ENCODE measurements around the gene CCDC197. TPM values are rescaled to one million over a fixed set of nuclear protein-coding genes. Genes with fewer than 3 reads are reported as not detected.
A peak's percentile ranks its signal among the peaks of the same experiment; 100 is the strongest.

The CCDC197 gene
- total RNA-seq, 1 donor from 2014 or later, result not detected

DNA sequence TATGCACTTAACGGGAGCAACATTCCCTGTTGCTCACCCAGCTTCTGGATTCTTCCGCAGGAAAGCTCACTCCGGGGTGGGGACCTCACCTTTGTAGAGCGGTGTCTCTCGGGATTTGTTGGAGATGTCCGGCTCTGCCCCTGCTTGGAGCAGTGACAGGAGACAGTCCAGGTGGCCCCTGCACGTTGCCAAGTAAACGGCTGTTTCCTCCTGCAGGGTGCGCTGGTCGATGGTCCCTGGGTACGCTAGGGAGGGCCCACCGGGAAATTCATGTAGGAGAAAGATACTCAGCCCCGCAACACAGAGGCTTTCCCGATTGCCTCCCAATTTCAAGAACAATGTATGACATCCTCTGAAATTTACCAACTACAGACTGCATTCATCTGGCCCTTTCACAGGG, 43.8 kb upstream of the CCDC197 start:
- peaks cover 15% of the 10 kb centered on the region for H3K27me3 Mint-ChIP-seq
- H3K4me3 Mint-ChIP-seq (ENCODE audit: low read depth), result no peak overlapping the region
- no peaks in the 10 kb centered on the region for H3K9me3 Mint-ChIP-seq (ENCODE audit: low read depth)
- TF ChIP-seq, protein P1, sequence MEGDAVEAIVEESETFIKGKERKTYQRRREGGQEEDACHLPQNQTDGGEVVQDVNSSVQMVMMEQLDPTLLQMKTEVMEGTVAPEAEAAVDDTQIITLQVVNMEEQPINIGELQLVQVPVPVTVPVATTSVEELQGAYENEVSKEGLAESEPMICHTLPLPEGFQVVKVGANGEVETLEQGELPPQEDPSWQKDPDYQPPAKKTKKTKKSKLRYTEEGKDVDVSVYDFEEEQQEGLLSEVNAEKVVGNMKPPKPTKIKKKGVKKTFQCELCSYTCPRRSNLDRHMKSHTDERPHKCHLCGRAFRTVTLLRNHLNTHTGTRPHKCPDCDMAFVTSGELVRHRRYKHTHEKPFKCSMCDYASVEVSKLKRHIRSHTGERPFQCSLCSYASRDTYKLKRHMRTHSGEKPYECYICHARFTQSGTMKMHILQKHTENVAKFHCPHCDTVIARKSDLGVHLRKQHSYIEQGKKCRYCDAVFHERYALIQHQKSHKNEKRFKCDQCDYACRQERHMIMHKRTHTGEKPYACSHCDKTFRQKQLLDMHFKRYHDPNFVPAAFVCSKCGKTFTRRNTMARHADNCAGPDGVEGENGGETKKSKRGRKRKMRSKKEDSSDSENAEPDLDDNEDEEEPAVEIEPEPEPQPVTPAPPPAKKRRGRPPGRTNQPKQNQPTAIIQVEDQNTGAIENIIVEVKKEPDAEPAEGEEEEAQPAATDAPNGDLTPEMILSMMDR (IDR thresholded peaks at IDR 0.05; ENCODE audit: unreplicated experiment), result peak; percentile 18
- H3K4me1 Mint-ChIP-seq (ENCODE audit: low read depth), result no peaks in the 10 kb centered on the region
- DNase-seq (ENCODE audit: low spot score, unreplicated experiment), result no peak
- H3K27ac Mint-ChIP-seq, result no peak overlapping the region
- H3K36me3 Mint-ChIP-seq (ENCODE audit: insufficient read depth), result no peaks in the 10 kb centered on the region

DNA sequence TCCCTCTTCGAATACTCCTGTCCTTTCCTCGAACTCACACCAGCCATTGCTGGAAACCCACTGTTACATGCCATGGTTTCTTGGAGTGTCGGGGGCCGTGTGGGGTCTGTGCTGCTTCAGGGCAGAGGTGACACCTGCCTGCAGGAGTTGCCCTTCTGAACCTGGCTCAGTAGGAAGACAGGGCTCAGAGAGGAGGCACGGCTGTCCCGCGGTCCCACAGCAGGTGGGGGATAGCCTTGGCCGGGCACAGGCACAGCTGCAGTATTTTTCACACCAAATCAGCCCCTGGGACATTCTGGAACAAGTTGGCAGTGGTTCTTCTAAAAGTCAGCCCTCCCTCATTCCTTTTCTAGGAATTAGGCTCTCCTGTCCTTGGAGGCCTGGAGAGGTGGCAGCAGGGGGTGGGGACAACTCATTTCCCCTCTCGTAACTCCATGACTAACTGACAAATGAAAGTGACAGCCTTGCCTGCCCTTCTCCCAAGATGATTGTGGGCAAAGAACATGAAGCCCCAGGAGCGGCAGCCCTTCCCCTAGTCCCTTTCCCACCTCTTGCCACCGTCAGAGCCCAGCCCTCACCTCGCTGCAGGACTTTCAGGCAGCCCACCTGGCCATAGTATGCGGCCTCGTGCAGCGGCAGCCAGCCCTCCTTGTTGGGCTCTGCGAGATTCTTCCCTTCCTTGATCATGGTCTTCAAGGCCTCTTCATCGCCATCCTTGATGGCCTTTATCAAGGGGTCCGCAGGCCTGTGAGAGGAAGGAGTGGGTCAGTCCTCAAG, 43.2 kb upstream of the CCDC197 start:
- no peak for DNase-seq (ENCODE audit: low spot score, unreplicated experiment)
- no peaks in the 10 kb centered on the region for H3K9me3 Mint-ChIP-seq (ENCODE audit: low read depth)

DNA sequence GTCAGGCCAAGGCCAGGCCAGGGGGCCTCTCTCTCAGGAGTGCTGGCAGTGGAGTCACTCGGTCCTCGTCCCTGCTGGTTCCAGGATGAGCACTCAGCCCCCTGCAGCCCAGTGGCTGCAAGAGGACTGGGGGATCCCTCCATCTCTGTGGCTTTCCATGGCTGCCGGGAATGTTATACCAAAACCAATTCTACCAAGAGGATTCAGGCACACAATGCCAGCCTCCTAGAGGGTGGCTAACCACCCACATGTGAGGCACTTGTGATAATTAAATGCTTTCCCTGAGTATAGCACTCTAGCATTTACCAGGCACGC, 42.6 kb upstream of the CCDC197 start:
- DNase-seq (ENCODE audit: low spot score, unreplicated experiment), result no peak
- Mint-ChIP-seq H3K27me3 (peaks cover 15% of the 10 kb centered on the region), H3K4me1 (ENCODE audit: low read depth) (peaks cover 4% of the 10 kb centered on the region), H3K4me3 (ENCODE audit: low read depth) (no peak overlapping the region), H3K27ac (no peak overlapping the region), H3K9me3 (ENCODE audit: low read depth) (no peaks in the 10 kb centered on the region), H3K36me3 (ENCODE audit: insufficient read depth) (no peaks in the 10 kb centered on the region)
- TF ChIP-seq, protein P1 (IDR thresholded peaks at IDR 0.05; ENCODE audit: unreplicated experiment), result no peak

More for the DNA sequence above, 43.2 kb upstream of the CCDC197 start:
- Mint-ChIP-seq H3K27me3 (peaks cover 15% of the 10 kb centered on the region), H3K36me3 (ENCODE audit: insufficient read depth) (no peaks in the 10 kb centered on the region), H3K4me3 (ENCODE audit: low read depth) (no peak overlapping the region), H3K27ac (no peak overlapping the region), H3K4me1 (ENCODE audit: low read depth) (no peaks in the 10 kb centered on the region)
- TF ChIP-seq, protein P1 (IDR thresholded peaks at IDR 0.05; ENCODE audit: unreplicated experiment), result no peak

DNA sequence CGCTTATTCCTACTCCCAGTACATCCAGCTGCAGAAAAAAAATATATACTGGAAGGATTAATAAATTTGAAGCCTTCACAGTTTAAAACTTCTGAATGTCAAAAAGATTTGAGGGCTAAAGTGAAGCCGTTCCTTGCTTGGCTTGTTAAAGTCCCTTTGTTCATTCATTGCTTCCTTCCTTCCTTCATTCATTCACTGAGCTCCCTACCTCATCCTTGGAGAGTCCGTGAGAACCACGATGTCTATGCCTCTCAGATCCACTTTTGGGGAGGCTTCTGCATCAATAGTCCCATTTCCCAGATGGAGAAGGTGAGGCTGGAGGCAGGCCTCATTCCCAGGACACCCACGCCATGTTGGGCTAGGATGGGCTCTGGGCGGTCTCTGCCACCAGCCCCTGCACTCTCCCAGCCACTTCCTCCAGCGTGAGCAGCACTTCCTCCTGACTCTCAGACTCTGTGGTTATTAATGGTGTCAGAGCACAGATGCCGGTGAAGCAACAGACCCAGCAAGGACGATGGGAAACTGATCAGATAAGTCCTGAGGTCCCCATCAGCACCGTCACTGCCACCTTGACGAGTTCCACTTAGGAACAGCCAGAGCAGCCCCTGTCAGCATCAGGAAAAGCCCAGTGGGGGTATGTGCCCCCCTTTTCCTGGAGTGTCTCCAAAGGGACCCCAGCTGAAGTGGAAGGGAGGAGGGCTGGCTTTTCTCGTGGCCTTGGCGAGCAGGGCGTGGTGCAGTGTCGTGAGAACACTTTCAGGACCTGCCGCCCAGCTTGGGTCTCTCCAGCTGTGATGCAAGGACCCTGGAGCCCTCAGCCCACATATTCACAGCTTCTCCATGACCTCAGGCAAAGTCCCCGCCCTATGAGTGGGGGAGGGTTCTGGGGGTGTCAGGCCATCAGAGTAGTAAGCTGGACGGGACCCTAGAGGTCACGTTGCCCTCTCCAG, 41.9 kb upstream of the CCDC197 start:
- Mint-ChIP-seq H3K4me3 (ENCODE audit: low read depth) (no peak overlapping the region), H3K36me3 (ENCODE audit: insufficient read depth) (no peaks in the 10 kb centered on the region), H3K4me1 (ENCODE audit: low read depth) (peaks cover 6% of the 10 kb centered on the region), H3K27ac (no peak overlapping the region), H3K27me3 (peaks cover 15% of the 10 kb centered on the region), H3K9me3 (ENCODE audit: low read depth) (no peaks in the 10 kb centered on the region)
- no peak for DNase-seq (ENCODE audit: low spot score, unreplicated experiment)
- TF ChIP-seq, protein P1 (IDR thresholded peaks at IDR 0.05; ENCODE audit: unreplicated experiment), result no peak

DNA sequence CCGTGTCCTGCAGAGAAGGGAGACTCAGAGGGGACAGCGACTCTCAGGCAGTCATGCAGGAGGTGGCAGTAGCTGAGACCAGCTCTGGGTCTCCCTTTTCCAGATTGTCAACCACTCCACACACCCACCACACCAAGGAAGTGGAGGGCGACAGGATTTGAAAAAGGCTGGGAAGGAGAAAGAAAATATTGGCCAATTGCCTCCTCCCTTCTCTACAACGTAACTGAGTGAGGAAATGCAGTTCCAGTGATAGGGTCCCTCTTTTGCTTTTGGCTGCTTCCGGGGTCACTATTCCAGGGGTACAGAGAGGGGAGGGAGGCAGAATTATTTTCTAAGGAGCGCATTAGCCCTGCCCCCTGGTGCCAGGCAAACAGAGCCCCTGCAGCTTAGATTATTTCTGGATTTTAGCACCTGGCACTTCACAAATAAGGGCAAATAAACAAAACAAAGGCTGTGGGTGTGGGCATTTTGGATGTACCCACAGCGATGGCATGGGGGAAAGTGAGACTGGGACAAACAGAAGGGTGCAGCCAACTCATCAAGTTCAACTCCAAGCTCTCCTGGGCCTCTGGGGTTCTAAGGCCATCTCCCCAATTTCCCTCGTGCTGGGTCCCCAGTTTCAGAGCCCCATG, 41.1 kb upstream of the CCDC197 start:
- peaks cover 15% of the 10 kb centered on the region for H3K27me3 Mint-ChIP-seq
- H3K4me1 Mint-ChIP-seq (ENCODE audit: low read depth), result peaks cover 6% of the 10 kb centered on the region
- no peaks in the 10 kb centered on the region for H3K9me3 Mint-ChIP-seq (ENCODE audit: low read depth)
- DNase-seq (ENCODE audit: low spot score, unreplicated experiment), result no peak
- H3K27ac Mint-ChIP-seq, result no peak overlapping the region
- H3K4me3 Mint-ChIP-seq (ENCODE audit: low read depth), result no peak overlapping the region
- no peaks in the 10 kb centered on the region for H3K36me3 Mint-ChIP-seq (ENCODE audit: insufficient read depth)
- TF ChIP-seq, protein P1 (IDR thresholded peaks at IDR 0.05; ENCODE audit: unreplicated experiment), result no peak

Measured in progenitor cell of endocrine pancreas (in vitro differentiated cells).